GM19372 (cell line): Measurements from ENCODE around the gene SNORC.

Source experiments
- ATAC-seq: cut with Tn5 transposase; IDR thresholded peaks from one replicate; pipeline ENCODE4 v1.9.1; 2021; ENCODE audit warnings: mild to moderate bottlenecking, low read depth, moderate library complexity; ENCODE audit not compliant: unreplicated experiment

The SNORC gene

DNA sequence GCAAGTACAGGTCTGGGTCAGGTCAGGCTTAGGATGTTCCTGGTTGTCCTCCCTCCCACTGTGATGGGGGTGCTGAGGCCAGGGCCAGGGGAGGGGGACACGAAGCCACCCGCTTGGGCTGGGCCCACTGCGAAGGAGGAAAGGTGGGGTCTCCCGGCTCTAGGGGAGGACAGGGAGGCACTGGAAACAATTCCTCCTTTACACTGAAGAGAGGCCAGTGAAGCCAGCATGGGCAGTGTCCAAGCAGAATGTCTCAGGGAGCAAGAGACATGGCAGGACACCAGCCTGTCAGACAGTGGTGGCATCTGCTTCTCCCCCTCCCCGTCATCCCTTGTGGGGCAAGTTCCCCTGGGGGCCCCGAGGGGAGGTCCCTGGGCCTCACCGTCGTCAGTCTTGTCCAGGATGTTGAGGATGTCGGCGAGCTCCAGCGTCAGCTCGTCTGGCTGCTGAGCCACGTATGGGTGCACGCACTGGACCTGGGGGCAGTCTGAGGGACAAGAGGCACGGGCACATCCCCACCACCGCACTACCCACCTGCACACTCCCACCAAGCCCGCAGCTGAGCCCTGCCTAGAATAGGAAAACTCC, 10.8 kb downstream of the SNORC start:
- no peak for ATAC-seq

DNA sequence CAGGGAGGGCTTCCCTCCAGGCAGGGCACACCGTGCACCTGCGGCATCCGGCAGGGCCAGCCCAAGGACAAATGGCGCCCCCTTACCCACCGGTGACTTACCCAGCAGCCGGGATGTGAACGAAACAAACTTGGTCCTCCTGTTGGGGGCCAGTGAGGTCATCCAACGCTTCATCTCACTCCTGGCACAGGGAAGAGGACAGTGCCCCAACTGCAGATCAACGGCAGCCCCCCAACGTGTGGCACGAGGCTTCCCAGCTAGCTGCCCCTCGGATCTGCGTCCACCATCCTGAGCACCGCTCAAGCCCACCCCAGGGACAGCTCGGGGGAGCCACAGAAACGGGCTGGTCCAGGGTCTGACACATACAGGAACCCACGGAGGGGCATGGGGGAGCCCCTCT, 12.0 kb downstream of the SNORC start:
- no peak for ATAC-seq

DNA sequence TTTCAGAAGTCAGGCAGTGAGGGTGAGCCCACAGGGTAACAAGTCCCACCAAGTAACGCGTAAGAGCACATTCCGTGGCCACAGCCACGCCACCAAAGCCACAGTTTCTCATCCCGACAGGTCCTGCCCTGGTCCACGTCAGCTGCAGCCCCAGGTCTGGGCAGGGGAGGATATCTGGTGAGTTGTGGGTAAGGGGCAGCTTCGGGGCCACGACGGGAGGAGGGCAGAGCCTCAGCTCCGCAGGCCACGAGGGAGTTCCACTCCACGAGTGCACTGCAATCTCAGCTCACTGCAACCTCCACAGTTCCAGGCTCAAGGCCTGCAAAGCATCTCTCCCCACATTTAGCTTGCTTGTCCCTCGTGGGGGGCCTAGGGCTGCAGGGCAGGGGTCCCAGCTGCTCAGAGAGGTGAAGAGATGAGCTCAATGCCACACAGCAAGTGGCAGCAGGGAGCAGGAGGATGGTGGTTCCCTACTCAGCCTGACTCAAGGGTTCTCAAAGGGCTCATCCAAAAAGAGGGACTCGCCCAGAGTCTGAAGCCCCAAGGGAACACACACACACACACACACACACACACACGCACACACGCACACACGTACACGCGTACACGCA, 12.5 kb downstream of the SNORC start:
- ATAC-seq = no peak

DNA sequence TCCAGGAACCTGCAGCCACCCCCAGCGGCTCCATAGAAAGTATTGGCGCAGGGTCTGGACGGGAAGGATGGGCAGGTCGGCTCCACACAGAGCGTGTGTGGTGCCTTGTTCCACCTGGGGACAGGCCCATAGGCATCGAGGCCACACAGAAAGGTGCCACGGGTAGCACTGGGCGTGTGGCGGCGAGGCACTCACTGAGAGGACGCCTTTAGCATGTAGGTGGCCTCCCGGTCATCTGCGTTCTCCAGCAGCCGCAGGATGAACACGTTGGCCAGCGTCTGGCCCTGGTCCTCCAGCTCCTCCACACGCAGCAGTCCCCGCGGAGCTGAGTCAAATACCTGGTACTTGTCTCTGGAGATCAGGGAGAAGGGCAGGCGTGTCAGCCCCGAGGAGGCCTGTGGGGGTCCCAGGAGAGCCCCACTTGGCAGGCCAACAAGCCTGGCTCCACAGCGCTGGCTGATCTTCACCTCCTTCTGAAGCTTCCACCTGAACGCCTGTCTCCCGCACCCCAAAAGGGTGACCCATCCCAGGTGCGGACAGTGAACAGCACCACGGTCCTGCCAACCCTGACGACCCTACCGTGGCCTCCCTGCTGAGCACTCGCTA, 13.2 kb downstream of the SNORC start:
- no peak for ATAC-seq

- ATAC-seq = no peak
These were observed 13.9 kb downstream of the SNORC start for GRCh38 chr2:232884001-232884421.

- no peak for ATAC-seq
These were observed 14.6 kb downstream of the SNORC start for GRCh38 chr2:232884549-232885263.

DNA sequence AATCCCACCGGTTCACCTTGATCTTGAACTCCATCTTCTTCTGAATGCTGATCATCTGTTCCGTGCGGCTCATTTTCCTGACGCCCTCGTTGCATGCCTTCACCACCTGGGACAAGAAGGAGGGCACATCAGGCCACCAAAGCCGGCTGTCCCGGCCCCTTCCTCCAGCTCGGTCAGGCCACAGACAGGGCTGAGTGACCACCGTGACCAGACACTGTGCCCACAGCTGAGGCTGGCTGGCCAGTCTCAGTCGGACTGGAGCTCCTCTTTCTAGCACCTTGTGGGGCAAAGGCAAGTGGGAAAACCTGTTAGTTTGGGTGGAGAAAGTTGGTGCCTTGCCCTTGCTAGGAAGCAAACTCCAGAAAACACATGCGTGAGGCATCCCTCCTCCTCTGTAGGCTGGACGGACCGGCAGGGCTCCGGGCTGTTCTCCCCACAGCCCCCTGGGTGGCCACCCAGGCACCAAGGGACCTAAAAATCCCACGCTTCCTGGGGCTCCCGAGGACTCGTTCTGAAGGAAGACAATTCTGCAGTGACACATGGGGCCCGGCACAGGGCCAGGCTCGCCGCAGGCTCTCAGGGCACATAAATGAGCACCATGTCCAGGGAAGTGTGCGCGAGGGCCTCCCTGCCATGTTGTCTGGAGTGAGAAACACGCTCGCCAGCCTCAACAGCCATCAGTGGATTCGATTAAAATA, 15.3 kb downstream of the SNORC start:
- ATAC-seq = no peak

DNA sequence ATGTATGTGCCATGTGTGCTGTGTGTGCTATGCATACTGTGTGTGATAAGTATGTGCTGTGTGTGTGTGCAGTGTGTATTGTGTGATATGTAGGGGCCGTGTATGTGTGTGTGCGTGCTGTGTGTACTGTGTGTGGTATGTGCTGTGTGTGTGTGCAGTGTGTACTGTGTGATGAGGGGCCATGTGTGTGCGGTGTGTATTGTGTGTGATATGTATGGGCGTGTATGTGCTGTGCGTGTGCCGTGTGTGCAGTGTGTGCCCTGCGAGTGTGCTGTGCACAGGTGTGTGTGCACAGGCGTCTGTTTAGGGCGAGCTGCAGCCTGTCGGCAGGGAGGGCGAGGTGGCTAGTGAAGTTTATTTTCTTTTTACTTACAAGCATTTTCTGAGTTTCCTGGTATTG, 16.1 kb downstream of the SNORC start:
- ATAC-seq = no peak

DNA sequence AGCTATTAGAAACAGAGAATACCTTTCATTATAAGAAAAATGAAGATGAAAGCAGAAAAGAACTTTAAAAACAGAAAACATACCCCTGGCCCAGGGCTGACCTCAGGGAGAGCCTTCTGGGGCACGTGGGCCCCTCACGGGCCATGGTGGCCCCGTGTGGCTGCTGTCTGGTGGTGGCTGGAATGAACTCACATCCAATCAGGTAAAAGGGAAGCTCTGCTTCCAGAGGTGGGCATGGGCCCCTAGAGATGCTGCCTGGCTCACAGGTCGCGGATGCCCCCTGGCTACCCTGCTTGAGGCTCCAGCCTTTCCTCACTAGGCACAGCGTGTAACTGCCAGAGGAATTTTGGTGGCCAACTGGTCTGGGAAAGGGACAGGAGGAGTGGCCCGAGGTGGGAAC, 16.6 kb downstream of the SNORC start:
- no peak for ATAC-seq

- no peak for ATAC-seq
These were observed 17.2 kb downstream of the SNORC start for GRCh38 chr2:232887171-232887850.

GRCh38 chr2:232888099-232888836, 18.2 kb downstream of the SNORC start:
- ATAC-seq = no peak

DNA sequence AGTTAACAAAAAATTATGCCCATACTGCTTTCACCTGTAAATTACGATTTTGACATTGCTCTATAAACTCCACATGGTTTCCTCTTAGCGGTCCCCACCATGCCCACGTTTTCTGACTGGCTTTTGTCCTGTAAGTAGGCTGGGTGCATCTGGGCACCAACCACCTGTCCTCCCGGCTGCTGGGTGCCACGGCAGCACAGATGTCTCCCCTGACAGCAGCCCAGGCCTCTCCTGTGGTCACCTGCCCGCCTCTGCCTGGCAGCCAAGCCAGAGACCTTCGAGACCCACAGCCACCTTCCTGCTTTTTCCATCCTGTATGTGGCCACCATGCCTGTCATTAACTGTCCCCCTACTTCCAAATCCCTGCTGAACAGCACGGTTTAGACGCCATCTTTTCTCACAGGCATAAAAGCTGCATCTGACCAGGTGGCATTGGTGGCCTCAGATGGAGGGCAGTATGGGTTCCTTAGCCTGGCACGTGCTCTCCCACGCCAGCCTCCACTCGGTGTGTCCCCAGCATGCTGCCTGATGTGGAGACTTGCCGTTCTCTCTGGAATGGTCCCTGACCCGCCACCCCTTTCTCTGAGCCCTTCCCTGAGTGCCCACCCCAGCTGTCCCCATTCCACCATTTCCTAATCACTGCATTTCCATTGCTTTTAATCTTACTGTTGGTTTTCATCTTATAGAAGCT, 18.9 kb downstream of the SNORC start:
- ATAC-seq = no peak

- no peak for ATAC-seq
These were observed 19.9 kb downstream of the SNORC start for GRCh38 chr2:232889876-232890401.

DNA sequence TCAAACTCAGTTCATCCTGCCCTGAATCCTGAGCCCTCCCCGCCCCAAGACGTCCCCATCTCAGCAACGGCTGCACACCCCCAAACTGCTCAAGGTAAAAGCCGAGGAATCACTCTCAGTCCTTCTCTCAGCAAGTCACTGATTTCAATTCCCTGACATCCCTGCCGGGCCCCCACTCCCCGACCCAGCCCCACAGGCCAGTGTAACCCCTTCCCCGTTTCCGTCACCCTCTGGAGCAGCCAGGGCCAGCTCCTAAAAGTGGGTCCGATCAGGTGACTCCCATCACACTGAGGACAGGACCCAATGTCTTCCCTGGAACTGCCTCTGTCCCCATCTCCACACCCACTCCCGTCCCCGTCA, 20.5 kb downstream of the SNORC start:
- ATAC-seq = no peak

DNA sequence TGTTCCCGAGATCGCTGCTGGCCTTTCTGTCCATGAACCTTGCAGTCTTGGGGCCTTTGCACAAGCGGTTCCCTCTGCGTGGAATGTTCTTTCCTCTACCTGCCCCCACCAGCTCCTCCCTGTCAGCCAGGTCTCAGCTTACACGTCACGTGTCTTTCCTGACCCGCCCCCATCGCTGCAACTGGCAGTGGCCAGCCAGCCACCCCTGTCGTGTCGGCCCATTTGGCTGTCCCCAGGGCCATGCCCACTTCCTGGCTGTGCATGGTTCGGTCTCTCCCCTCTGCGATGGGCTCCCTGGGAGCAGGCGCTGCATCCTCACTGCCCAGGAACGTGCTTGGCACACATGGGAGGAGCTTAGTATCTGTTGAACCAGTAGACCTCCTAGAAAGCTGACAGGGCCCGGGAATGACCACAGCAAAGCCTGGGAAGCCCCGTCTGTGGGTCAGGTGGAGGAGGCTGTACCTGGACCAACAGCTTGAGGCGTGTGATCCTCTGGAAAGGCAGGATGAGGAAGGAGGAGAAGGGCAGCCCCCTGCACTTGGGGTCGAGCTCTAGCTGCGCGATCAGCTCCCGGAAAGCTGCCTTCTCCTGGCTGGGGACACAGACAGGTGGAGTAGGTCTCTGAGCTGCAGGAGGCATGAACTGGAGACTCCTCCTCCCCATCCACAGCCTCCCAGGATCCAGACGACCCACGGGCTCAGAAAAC, 21.0 kb downstream of the SNORC start:
- no peak for ATAC-seq

DNA sequence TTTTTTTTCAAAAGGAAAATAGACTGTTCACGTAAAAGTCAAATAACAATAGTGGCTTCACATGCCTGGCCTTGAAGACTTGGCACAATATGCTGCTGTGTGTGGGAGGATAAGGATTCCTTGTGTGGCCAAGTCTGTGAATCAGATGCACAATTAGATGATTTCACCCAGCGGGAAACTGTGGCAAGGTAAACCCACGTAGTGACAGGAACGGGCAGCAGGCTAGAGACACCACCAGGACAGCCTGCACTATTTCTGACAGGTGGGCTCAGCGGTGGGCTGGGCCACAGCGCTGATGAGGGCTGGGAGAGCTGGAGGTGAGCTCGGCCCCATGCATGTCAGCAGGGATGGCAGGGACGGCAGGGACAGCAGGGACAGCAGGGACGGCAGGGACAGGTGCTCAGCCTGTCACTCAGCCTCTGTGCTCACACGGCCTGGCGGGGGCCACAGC, 21.6 kb downstream of the SNORC start:
- ATAC-seq = no peak

DNA sequence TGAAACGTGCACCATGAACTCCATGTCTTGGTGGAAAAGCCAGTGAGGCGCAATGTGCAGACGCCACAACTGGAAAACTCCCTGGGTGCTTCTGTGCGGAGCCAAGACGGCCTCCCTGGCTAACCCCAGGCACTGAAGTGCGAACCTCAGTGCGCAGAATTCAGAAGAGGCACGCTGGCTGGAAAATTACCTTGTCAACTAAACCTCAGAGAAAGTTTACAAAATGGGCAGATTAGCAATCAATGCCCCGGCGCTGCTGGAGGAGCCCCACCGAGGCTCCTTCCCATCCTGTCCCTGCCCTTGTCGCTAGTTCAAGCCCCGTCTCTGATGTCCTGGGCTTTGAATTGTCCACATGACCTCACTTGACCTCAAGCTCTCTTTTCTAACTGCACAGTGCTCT, 22.2 kb downstream of the SNORC start:
- no peak for ATAC-seq

DNA sequence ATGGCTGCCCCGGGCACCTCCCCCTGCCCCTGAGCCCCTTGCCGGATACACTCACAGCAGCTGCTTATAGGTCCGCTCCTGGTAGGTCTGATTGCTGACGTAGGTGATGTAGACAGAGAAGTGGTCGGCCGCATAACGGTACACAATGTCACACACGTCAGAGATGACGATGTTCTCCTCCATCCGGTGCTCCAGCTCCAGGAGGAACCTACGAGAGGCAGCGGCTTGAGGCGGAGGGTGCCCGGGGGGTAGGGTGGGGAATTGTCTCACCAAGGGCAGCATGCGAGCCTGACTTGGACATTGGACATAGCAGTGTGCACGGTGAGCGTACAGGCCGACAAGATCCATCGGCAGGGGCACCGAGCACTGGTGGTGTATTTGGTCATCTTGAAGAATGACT, 22.8 kb downstream of the SNORC start:
- ATAC-seq = no peak
